ENCODE measurements around the gene TBKBP1.

DNA sequence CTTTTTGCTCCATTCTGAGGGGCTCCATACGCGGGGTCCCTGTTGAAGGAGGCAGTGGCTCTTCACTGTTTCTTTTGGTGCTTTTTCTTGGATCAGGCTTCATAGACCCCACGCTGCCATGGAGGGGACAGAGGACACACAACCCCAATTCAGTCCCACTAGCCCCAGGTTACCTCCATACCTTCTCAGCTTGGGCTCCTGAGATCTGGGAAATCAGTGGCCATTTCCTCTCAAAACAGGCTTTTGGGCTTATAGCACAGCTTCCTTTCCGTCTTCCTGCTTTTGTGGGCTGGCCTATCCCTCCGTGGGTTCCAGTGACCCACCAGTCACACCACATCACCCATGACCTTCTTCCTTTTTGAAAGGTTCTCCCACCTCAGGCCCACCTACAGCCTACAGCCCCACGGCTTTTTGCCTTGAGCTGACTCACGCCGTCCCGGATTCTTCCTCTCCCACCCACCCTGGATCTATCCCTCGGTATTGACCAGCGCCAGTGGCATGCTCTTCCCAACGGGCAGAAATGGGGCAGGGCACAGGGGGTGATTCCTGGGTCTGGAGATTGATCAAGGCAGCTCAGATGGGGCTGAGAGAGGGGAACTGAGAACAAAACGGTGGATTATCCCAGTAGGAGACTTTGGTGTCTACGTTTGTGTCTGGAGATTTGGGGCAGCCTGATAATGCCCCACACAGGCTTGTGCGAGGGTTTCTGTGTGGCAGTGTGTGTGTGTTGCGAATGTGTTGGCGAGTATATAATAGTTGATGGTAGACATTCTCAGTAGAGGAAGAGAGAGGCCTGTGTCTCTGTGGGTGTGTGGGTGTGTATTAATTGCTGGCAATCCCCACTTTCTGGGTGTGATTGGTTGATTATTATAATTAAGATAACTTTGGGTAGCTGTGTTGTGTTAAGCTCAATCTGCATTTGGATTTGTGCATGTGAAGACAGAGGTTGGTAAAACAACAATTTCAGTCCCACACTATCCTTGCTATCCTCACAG lies 42.8 kb downstream of the TBKBP1 start:
- TF ChIP-seq, protein P1, sequence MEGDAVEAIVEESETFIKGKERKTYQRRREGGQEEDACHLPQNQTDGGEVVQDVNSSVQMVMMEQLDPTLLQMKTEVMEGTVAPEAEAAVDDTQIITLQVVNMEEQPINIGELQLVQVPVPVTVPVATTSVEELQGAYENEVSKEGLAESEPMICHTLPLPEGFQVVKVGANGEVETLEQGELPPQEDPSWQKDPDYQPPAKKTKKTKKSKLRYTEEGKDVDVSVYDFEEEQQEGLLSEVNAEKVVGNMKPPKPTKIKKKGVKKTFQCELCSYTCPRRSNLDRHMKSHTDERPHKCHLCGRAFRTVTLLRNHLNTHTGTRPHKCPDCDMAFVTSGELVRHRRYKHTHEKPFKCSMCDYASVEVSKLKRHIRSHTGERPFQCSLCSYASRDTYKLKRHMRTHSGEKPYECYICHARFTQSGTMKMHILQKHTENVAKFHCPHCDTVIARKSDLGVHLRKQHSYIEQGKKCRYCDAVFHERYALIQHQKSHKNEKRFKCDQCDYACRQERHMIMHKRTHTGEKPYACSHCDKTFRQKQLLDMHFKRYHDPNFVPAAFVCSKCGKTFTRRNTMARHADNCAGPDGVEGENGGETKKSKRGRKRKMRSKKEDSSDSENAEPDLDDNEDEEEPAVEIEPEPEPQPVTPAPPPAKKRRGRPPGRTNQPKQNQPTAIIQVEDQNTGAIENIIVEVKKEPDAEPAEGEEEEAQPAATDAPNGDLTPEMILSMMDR (tag by site-specific recombination; IDR thresholded peaks at IDR 0.05): no peak
- TF ChIP-seq, protein P2, sequence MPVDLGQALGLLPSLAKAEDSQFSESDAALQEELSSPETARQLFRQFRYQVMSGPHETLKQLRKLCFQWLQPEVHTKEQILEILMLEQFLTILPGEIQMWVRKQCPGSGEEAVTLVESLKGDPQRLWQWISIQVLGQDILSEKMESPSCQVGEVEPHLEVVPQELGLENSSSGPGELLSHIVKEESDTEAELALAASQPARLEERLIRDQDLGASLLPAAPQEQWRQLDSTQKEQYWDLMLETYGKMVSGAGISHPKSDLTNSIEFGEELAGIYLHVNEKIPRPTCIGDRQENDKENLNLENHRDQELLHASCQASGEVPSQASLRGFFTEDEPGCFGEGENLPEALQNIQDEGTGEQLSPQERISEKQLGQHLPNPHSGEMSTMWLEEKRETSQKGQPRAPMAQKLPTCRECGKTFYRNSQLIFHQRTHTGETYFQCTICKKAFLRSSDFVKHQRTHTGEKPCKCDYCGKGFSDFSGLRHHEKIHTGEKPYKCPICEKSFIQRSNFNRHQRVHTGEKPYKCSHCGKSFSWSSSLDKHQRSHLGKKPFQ (tag by site-specific recombination; IDR thresholded peaks at IDR 0.05): no peak
- no peak for TF ChIP-seq ZNF558 (tag by site-specific recombination; IDR thresholded peaks at IDR 0.05)
